ENCODE data around the gene SPATS2L.

The SPATS2L gene

DNA sequence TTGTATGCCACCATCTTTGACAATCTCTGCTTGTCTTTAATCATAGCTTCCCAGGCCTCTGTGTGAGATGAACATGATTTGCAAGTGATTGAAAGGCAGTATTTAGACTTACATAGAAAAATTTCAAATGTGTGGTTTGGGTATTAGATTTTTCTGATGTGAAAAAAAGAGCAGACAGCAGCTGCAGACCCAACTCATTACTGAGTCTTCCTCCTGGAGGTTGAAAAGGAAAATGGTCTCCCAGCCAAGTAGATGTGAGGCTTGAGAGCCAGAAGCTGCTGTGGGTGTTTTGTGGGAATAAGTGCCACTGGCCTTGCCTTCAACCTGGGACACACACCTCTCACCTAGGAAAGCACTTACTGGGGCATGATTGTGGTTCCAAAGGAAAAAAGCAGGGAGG lies 110.9 kb downstream of the SPATS2L start:
- H3K4me2 ChIP-seq (ENCODE audit: low read depth, low read length), result no peak overlapping the region
- no peak overlapping the region for H2AFZ ChIP-seq (ENCODE audit: low read length)
- no peak overlapping the region for H3K27ac ChIP-seq (ENCODE audit: low read length)
- no peaks in the 10 kb centered on the region for H3K9me2 ChIP-seq (replicated peaks; ENCODE audit: insufficient read depth, low read length)
- H3K4me3 ChIP-seq (ENCODE audit: low read length), result no peak overlapping the region
- H3K27me3 ChIP-seq (replicated peaks; ENCODE audit: insufficient read depth, low read length), result no peaks in the 10 kb centered on the region
- peaks cover 4% of the 10 kb centered on the region; the same call in 1 of the 2 replicates for H3K79me2 ChIP-seq (ENCODE audit: low read length)
- peaks cover 17% of the 10 kb centered on the region for H3K4me1 ChIP-seq (ENCODE audit: low read length)
- no peaks in the 10 kb centered on the region for H3K9me3 ChIP-seq (replicated peaks; ENCODE audit: insufficient read depth, low read length)
- peaks cover 5% of the 10 kb centered on the region for H3K36me3 ChIP-seq (replicated peaks; ENCODE audit: insufficient read depth, low read length)
- TF ChIP-seq EZH2phosphoT487 (IDR thresholded peaks at IDR 0.05; ENCODE audit: low read length), result no peak
- no peak for TF ChIP-seq CTCF (IDR thresholded peaks at IDR 0.05; ENCODE audit: low read length)
- no peak for TF ChIP-seq EZH2 (optimal IDR thresholded peaks at IDR 0.05; ENCODE audit: low read depth, low read length)
- DNase-seq, result no peak
- no peak overlapping the region for H3K9ac ChIP-seq (ENCODE audit: low read length)
- peaks cover 11% of the 10 kb centered on the region for H3F3A ChIP-seq (ENCODE audit: insufficient read depth, low read length)
- H4K20me1 ChIP-seq (ENCODE audit: insufficient read depth, low read length), result no peaks in the 10 kb centered on the region

DNA sequence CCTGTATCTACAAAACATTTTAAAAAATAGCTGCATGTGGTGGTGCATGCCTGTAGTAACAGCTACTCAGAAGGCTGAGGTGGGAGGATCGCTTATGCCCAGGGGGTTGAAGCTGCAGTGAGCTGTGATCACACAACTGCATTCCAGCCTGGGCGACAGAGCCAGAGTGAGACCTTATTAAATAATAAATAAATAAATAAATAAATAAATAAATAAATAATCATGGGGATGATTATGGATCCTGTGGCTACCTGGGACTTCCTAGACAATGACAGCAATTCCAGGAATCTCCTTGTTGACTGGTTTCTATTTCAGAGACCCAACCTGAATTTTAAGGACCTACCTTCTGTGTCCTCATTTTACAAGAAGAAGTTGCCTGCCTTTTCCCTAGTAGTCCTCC lies 111.9 kb downstream of the SPATS2L start:
- no peak for TF ChIP-seq CTCF (IDR thresholded peaks at IDR 0.05; ENCODE audit: low read length)
- no peak for TF ChIP-seq EZH2 (optimal IDR thresholded peaks at IDR 0.05; ENCODE audit: low read depth, low read length)
- TF ChIP-seq EZH2phosphoT487 (IDR thresholded peaks at IDR 0.05; ENCODE audit: low read length), result no peak
- no peak overlapping the region for H2AFZ ChIP-seq (ENCODE audit: low read length)
- H3F3A ChIP-seq (ENCODE audit: insufficient read depth, low read length), result peaks cover 21% of the 10 kb centered on the region
- peaks cover 4% of the 10 kb centered on the region; the same call in 1 of the 2 replicates for H3K79me2 ChIP-seq (ENCODE audit: low read length)
- no peaks in the 10 kb centered on the region for H3K27me3 ChIP-seq (replicated peaks; ENCODE audit: insufficient read depth, low read length)
- H3K27ac ChIP-seq (ENCODE audit: low read length), result no peak overlapping the region
- no peak overlapping the region for H3K4me2 ChIP-seq (ENCODE audit: low read depth, low read length)
- no peak for DNase-seq
- no peaks in the 10 kb centered on the region for H3K9me3 ChIP-seq (replicated peaks; ENCODE audit: insufficient read depth, low read length)
- no peaks in the 10 kb centered on the region for H3K9me2 ChIP-seq (replicated peaks; ENCODE audit: insufficient read depth, low read length)
- H3K9ac ChIP-seq (ENCODE audit: low read length), result no peak overlapping the region
- H4K20me1 ChIP-seq (ENCODE audit: insufficient read depth, low read length), result no peaks in the 10 kb centered on the region
- peaks cover 5% of the 10 kb centered on the region for H3K36me3 ChIP-seq (replicated peaks; ENCODE audit: insufficient read depth, low read length)
- H3K4me3 ChIP-seq (ENCODE audit: low read length), result no peak overlapping the region
- peaks cover 24% of the 10 kb centered on the region for H3K4me1 ChIP-seq (ENCODE audit: low read length)

GRCh38 chr2:200419325-200419724 lies 112.8 kb downstream of the SPATS2L start:
- H3K27ac ChIP-seq (ENCODE audit: low read length), result no peak overlapping the region
- peaks cover 5% of the 10 kb centered on the region; the same call in 1 of the 2 replicates for H3K36me3 ChIP-seq (replicated peaks; ENCODE audit: insufficient read depth, low read length)

More at GRCh38 chr2:200419325-200419724, 112.8 kb downstream of the SPATS2L start:
- no peak overlapping the region for H3K4me2 ChIP-seq (ENCODE audit: low read depth, low read length)
- H3K79me2 ChIP-seq (ENCODE audit: low read length), result peaks cover 4% of the 10 kb centered on the region; the same call in 1 of the 2 replicates
- TF ChIP-seq CTCF (IDR thresholded peaks at IDR 0.05; ENCODE audit: low read length), result no peak
- TF ChIP-seq EZH2 (optimal IDR thresholded peaks at IDR 0.05; ENCODE audit: low read depth, low read length), result no peak
- no peak for TF ChIP-seq EZH2phosphoT487 (IDR thresholded peaks at IDR 0.05; ENCODE audit: low read length)
- H3F3A ChIP-seq (ENCODE audit: insufficient read depth, low read length), result peaks cover 30% of the 10 kb centered on the region
- H3K9me2 ChIP-seq (replicated peaks; ENCODE audit: insufficient read depth, low read length), result no peaks in the 10 kb centered on the region
- H3K4me3 ChIP-seq (ENCODE audit: low read length), result no peak overlapping the region
- no peak overlapping the region for H2AFZ ChIP-seq (ENCODE audit: low read length)
- no peaks in the 10 kb centered on the region for H3K9me3 ChIP-seq (replicated peaks; ENCODE audit: insufficient read depth, low read length)
- H3K27me3 ChIP-seq (replicated peaks; ENCODE audit: insufficient read depth, low read length), result no peaks in the 10 kb centered on the region
- DNase-seq, result no peak
- H4K20me1 ChIP-seq (ENCODE audit: insufficient read depth, low read length), result no peaks in the 10 kb centered on the region
- H3K4me1 ChIP-seq (ENCODE audit: low read length), result peaks cover 33% of the 10 kb centered on the region
- no peak overlapping the region for H3K9ac ChIP-seq (ENCODE audit: low read length)

Measured in MM.1S (cell line).